Measurements from ENCODE around the gene PSTPIP2. TPM values are rescaled to one million over a fixed set of nuclear protein-coding genes. Genes with fewer than 3 reads are reported as not detected.
A peak's percentile ranks its signal among the peaks of the same experiment; 100 is the strongest.

PSTPIP2 gene
- 0.51 and 0.60 TPM in 2 replicates for total RNA-seq

- no peak for TF ChIP-seq CTCF (IDR thresholded peaks at IDR 0.05)
- Mint-ChIP-seq H3K4me1 (peaks cover 17% of the 10 kb centered on the region), H3K27me3 (peaks cover 10% of the 10 kb centered on the region), H3K4me3 (peak within 1 kb of the TSS; percentile 77), H3K9me3 (peaks cover 2% of the 10 kb centered on the region), H3K27ac (no peak within 1 kb of the TSS), H3K36me3 (ENCODE audit: low read depth) (peaks cover 3% of the 10 kb centered on the region)
- peak; percentile 29 for DNase-seq
- ChIA-PET CTCF (interaction anchor here (1.0 kb wide), 1 partner anchor 451 kb away, joined by 3 read pairs; no protein-coding TSS in a partner anchor), POLR2A (no interaction called here)
- peak; percentile 67 for ATAC-seq (ENCODE audit: low read depth)
- intact Hi-C loops (cut with micrococcal nuclease) = loop anchor here (2.0 kb wide), 3 partner anchors 41 to 151 kb away; no protein-coding TSS in a partner anchor
Observed at GRCh38 chr18:46071653-46072375, at the start of gene PSTPIP2. PSTPIP2 (minus strand) TSS chr18:46072260; CDS start chr18:46072188, 72 bp downstream.

GRCh38 chr18:46113751-46114150, 41.7 kb upstream of the PSTPIP2 start:
- peaks cover 61% of the 10 kb centered on the region for H3K36me3 Mint-ChIP-seq (ENCODE audit: low read depth)
- intact Hi-C loops (cut with micrococcal nuclease) = no loop called here
- no peak overlapping the region for H3K4me3 Mint-ChIP-seq
- no peaks in the 10 kb centered on the region for H3K9me3 Mint-ChIP-seq
- DNase-seq (no peak), ATAC-seq (ENCODE audit: low read depth) (no peak)
- H3K27ac Mint-ChIP-seq = no peak overlapping the region
- H3K4me1 Mint-ChIP-seq = peaks cover 2% of the 10 kb centered on the region
- TF ChIP-seq CTCF (IDR thresholded peaks at IDR 0.05) = no peak
- ChIA-PET CTCF (no interaction called here), POLR2A (no interaction called here)
- no peaks in the 10 kb centered on the region for H3K27me3 Mint-ChIP-seq

GRCh38 chr18:46110406-46110805, 38.3 kb upstream of the PSTPIP2 start:
- no peaks in the 10 kb centered on the region for H3K27me3 Mint-ChIP-seq
- H3K36me3 Mint-ChIP-seq (ENCODE audit: low read depth) = peaks cover 49% of the 10 kb centered on the region
- no peak overlapping the region for H3K4me3 Mint-ChIP-seq
- no peak for ATAC-seq (ENCODE audit: low read depth)
- ChIA-PET POLR2A (no interaction called here), CTCF (interaction anchor here (0.7 kb wide), 1 partner anchor 37 kb away, joined by 3 read pairs; no protein-coding TSS in a partner anchor)
- H3K27ac Mint-ChIP-seq = no peak overlapping the region
- no peak for TF ChIP-seq CTCF (IDR thresholded peaks at IDR 0.05)
- no peak for DNase-seq
- intact Hi-C loops (cut with micrococcal nuclease) = no loop called here
- H3K9me3 Mint-ChIP-seq = no peaks in the 10 kb centered on the region
- H3K4me1 Mint-ChIP-seq = peaks cover 7% of the 10 kb centered on the region

GRCh38 chr18:46109386-46109785, 37.3 kb upstream of the PSTPIP2 start:
- H3K4me3 Mint-ChIP-seq = no peak overlapping the region
- peaks cover 15% of the 10 kb centered on the region for H3K4me1 Mint-ChIP-seq
- TF ChIP-seq CTCF (IDR thresholded peaks at IDR 0.05) = no peak
- ChIA-PET CTCF (no interaction called here), POLR2A (no interaction called here)
- DNase-seq (no peak), ATAC-seq (ENCODE audit: low read depth) (no peak)
- no peaks in the 10 kb centered on the region for H3K27me3 Mint-ChIP-seq
- intact Hi-C loops (cut with micrococcal nuclease) = loop anchor here (10.0 kb wide), 2 partner anchors 805 to 1815 kb away; partner anchors contain the start of genes KATNAL2 and PIAS2
- H3K9me3 Mint-ChIP-seq = no peaks in the 10 kb centered on the region
- peaks cover 50% of the 10 kb centered on the region for H3K36me3 Mint-ChIP-seq (ENCODE audit: low read depth)
- no peak overlapping the region for H3K27ac Mint-ChIP-seq

GRCh38 chr18:46104128-46104911, 32.3 kb upstream of the PSTPIP2 start, which contains the start of gene HAUS1:
HAUS1 (plus strand) TSS chr18:46104385; CDS start chr18:46104412, 27 bp downstream.
- no peak for TF ChIP-seq CTCF (IDR thresholded peaks at IDR 0.05)
- intact Hi-C loops (cut with micrococcal nuclease) = loop anchor here (1.0 to 10.0 kb wide), 6 partner anchors 65 to 1820 kb away; partner anchors contain the start of genes KATNAL2 and PIAS2
- H3K4me1 Mint-ChIP-seq = peaks cover 19% of the 10 kb centered on the region
- H3K27ac Mint-ChIP-seq = peak within 1 kb of the TSS; percentile 82
- ChIA-PET CTCF (no interaction called here), POLR2A (interaction anchor here (0.9 kb wide), 1 partner anchor 69 kb away, joined by 4 read pairs; a partner anchor contains a TSS)
- H3K27me3 Mint-ChIP-seq = no peaks in the 10 kb centered on the region
- ATAC-seq (ENCODE audit: low read depth) = peak; percentile 99
- peak; percentile 81 for DNase-seq
- H3K4me3 Mint-ChIP-seq = peak within 1 kb of the TSS; percentile 98
- H3K9me3 Mint-ChIP-seq = no peaks in the 10 kb centered on the region
- H3K36me3 Mint-ChIP-seq (ENCODE audit: low read depth) = peaks cover 26% of the 10 kb centered on the region
